Activated effector memory CD4-positive, alpha-beta T cell treated with anti-CD3 and anti-CD28 coated beads, Interleukin-2, amount 50 U/mL, for 16 hours (primary cell): ENCODE results near the gene TADA2A.

Experiments
- DNase-seq: peaks from one replicate; pipeline ENCODE4 v3.0.0-alpha.2; 2020

Gene TADA2A, protein sequence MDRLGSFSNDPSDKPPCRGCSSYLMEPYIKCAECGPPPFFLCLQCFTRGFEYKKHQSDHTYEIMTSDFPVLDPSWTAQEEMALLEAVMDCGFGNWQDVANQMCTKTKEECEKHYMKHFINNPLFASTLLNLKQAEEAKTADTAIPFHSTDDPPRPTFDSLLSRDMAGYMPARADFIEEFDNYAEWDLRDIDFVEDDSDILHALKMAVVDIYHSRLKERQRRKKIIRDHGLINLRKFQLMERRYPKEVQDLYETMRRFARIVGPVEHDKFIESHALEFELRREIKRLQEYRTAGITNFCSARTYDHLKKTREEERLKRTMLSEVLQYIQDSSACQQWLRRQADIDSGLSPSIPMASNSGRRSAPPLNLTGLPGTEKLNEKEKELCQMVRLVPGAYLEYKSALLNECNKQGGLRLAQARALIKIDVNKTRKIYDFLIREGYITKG

DNA sequence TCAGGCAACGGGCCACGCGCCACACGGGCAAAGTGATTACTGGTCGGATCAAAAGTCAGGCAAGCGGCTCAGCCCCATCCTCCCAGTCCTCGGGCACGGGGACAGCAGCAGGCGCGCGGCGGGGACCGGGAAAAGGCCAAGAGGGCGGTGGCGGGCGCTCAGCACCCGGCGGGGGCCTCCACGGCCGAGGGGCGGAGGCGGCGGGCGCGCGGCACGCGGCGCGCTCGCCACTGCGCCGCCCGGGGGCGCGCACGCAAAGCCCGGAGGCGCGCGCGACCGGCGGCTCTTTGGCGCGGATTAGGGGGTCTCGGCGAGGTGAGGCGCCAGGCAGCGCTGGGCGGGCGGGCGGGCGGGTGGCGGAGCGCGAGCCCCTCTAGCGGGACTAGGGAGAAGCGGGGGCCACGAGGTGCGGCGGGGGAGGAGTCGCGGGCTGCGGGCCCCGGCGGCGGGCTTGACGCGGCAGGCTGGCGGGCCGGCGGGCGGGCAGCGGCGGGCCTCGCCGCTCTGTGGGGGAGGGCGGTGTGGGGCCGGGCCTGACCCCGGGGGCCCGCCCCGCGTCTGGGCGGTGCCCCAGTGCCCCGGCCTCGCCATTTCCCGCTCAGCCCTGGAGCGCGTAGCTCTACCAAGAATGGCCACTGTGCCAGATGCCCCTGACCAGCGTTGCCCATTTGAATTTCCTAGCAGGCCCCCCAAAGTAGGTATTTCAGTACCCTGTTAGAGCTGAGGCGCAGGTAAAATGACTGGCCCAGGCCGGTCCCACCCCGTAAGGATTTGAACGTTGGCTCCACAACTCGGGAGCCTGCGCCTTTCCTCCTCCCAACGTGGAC, at the start of gene TADA2A, which contains the start of gene ACACA:
TSS of gene TADA2A (plus strand) at position 252 of the 827 bp plus-strand sequence. CDS start 4,480 bp downstream, outside the sequence.
TSS of gene ACACA (minus strand) at position 202 of the 827 bp plus-strand sequence. CDS start 537 bp downstream, outside the sequence.
- DNase-seq: peak; percentile 91

DNA sequence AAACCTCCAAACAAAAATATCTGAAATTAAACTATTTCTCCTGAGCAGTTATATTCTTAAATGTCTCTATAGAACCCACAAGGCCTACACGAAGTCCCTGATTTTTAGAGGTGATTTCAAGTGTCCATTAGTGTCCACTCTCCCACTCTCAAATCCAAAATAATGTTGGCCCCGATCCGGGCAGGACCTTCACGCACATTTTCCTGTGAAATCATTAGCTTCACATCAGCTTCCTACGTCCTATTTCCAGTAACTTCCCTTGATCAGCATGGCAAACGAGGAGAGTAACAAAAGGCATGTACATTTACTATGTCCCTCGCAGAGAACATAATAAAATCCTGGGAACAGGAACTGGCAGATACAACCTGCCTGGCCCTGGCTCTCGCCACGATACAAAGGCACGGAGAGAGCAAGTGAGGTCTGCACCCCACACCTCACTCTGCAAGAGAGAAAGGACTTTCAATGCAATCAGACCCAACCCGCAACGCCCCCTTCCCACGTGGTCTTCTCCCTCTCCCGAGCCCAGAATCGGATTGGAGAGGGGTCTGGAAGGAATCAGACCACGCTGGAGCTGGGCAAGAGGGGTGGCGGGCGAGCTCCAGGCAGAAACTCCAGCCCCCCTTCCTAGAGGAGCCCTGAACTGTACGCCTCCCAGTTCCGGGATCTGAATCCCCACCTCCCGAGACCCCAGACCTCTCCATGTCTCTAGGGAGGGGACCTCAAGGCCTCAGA, 48.4 kb upstream of the TADA2A start:
- DNase-seq: peak; percentile 70

DNA sequence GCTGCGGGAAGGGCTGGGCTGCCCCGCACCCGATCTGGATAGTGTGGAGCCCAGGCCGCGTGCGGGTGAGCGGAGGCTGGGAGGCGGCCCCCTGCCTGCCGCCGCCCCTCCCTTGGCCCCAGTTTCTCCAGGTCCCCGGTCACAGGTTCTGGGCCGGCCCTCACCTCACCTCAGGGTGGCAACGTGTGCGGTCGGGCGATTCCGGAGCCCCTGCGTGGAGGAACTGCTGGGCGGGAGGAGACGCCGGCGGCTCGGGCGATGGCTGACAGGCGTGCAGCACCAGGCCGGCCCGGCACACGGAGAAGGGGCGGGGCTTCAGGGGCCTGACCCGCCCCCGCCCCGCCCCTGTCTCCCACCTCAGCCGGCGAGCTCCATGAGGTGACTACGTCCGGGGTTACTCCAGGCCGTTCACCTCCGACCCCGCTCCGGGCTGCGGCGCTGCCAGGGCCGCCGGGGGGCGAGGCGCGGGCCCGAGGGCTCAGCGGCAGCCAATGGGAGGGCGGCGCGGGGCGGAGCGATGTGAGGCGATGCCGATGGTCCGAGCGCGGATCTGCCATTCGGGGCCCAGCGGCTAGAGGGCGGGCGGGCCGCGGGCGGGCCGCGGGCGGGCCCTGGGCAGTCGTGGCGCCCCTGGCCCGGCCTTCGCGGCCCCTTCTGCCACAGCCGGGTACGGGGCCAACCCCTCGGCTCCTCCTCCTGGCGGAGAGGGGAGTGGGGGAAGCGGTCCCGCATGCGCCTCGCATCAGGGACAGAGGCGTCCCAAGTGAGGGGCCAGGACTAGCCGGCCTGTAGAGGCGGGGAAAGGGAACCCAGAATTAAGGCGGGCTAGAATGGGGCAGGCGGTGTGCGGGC, 47.6 kb upstream of the TADA2A start:
- peak; percentile 96 for DNase-seq

DNA sequence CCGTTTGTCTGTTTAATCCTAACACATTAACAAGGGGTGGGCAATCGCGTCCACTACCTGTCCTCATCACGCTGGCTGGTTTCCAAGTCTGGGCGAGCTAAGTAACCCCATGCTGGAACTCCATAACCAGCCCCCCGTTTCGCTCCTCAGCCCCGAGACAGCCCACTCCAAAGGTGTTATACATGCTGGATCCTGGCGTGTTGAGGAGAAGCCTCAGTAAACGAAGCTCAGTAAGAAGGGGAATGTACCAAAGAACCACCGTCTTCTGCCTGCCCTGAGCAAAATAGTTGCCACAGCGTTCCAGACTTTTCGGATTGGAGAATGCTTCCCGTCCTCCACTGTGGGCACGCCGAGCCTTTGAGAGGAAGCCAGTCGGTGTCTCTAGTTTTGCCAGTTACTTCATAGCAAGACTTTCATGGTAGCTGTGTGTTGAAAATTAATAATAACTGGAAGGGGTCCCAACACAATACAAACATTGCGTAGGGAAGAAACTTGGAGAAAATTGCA, 47.0 kb upstream of the TADA2A start:
- no peak for DNase-seq

DNA sequence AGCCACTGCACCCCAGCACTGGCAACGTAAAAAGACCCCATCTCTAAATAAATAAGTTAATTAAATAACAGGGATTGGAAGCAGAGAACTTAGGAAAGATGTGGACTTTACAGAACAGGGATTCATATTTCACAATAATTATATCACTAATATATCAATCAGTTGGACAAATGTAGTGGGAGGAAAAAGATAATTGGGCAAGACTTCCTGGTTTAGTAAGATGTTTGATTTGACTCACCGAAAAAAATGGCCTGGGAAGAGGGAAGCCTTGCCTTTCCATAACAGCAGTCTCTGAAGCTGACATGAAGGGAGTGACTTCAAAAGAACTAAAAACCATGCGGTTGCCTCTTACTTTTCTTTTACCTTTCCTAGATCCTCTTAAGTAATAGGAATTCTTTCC, 46.1 kb upstream of the TADA2A start:
- DNase-seq: no peak

DNA sequence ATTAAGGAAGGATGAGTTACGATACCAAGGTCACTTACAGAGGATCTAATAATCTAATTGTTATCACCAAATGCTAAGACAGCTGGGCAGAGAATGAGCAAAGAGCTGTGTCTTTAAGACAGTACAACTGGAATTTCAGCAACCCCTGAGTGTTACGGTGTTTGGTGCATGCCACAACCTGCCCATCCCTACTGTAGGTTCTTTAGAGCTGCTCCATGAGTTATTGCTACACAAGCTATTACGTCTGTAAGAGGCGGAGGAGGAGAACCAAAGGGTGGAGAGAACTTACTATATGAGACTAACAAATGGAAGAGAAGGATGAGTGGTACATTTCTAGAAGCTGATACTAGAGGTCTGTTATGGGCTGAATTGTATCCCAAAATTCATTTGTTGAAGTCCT, 45.1 kb upstream of the TADA2A start:
- no peak for DNase-seq

DNA sequence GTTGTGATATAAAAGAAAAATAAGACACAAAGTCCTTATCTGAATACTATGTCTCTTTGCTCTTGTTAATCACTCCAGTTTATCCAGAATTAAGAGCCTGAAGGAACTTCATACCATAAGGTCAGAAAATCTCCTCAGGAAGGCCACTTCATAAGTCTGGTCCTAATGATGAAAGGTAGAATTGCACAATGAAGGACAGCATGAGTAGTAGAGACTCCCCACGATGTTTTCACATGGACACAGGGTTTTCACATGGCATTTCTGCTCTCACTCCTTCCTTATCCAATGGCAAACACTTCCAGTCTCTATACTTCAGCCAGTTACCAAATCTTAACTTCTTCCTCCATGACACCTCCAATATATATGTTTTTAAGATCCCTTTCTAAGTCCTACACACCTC, 41.1 kb upstream of the TADA2A start:
- DNase-seq: no peak

DNA sequence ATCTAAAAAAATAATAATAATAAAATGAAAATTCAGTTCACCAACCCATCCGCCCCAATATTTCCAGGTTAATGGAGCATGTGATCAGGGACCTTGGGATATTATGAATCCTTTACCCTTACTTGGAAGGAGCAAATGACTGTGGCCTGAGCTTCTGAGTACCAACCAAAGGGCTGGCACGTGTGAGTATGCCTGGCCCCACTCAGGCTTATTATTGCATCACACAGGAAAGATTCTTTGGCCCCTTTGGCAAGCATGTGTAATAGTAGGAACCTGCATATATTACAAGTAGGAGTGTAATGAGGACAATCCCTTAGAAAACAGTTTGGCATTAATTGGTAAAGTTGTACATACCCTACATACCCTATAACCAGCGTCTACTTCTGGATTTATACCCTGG, 38.1 kb upstream of the TADA2A start:
- no peak for DNase-seq

DNA sequence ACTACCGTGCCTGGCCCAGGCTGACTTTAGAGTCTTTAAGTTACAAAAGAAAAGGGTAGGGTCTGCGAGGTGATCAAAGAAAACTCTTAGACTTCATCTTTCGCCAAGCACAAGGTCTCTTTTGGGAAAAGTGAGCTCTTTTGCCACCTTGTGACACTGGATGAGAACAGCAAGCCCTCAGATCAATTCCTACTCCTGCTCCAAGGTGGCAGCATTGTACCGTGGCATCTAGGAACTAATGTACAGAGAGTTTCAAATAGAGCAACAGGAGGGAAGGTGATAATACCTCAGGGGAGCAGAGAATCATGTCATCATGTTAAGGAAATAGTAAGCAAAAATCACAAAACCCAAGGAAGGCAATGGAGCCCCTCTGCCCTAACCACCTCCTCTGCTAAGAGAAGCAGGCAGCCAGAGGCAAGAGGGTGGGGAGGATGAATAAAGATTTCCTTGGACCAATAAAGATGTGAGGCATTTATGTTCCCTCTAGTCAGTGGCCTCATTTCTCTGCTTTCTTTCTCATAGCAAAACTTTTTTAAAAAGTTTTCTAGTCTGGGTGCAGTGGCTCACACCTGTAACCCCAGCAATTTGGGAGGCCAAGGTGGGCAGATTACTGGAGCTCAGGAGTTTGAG, 33.0 kb upstream of the TADA2A start:
- DNase-seq: peak; percentile 83

DNA sequence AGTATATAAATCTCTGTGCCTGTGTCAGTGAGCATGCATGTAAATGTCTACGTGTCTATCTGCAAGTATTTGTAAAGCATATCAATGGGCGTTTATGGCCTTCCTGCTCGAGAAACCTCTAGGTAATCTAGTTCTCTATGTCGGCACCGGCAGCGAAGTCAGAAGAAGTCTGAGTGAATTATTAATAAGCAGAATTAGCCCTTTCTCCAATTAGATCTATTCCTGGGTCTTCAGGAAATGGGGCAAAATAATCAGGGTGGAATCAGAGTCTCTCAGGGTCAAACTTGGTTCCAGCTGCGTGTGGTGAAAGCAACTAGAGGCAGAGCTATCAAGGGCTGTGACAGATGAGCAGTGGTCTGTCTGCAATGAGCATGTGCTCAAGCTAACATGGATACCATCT, 31.0 kb upstream of the TADA2A start, which contains the start of gene C17orf78:
TSS of gene C17orf78 (plus strand) at position 280 of the 400 bp plus-strand sequence. CDS start at position 388, 108 bp downstream.
- DNase-seq: no peak

DNA sequence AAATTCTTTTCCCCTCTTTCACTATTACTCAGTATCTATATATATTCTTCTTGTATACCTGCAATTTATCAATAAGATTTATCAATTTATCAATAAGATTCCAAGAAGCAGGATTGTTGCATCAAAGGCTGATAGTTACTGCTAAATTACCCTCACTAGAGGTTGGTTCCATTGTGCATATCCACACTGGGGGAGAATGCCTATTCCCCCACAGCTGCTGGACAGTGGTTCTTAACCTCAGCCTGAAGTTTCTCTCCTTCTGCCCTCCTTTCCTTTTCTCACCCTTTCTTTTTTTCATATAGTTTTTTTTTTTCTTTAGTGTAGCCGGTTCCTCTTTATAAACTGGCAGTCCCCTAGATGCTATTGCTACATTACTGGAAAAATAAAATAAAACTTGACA, 24.6 kb upstream of the TADA2A start:
- DNase-seq: no peak

DNA sequence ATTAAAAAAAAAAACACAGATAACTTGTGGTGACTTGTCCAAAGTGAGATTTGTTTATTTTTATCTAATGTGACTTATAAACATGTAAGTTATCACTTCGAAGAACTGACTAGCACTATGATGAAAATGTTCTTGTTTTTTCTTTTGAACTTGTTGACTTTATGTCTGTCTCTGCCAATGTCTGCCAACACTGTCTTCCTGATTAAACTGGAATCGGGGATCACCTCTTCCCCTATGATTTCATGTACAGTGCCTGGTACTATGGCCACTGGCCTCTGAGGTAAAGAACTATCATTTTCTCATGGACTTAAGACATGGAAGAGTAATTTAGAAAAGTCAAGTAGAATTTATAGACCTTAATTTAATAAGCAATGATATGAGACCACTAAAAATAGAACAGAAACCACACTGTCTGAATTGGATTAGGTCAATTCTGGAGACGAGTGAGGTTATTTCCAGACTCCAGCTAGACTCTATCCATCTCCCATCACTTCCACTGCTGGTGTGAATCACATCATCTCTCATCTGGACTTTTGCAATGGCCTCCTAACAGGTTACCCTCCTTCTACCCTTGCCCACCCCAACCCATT, 22.0 kb upstream of the TADA2A start:
- no peak for DNase-seq

DNA sequence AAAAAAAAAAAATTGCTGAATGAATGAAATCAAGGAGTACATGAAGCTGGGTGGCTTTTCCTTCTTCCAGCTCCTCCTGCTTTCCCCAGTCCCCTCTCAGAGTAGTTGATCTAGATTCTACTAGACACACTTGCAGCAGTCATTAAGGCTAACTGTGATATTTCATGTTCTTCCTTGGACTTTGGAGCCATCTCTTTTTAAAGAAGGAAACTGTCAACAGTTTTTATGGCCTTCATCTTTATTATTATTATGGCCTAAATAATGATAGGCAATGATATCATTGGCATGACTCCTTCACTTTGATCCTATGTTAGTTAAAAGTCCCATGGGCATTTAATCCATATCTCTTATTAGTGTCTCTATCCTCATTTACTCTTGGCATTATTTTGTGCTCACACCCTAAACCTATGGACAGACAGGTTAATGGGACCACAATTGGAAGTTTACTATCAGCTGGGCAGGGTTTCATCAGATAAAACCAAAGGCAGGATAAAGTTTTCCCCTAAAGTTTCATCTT, 21.2 kb upstream of the TADA2A start:
- DNase-seq: no peak

DNA sequence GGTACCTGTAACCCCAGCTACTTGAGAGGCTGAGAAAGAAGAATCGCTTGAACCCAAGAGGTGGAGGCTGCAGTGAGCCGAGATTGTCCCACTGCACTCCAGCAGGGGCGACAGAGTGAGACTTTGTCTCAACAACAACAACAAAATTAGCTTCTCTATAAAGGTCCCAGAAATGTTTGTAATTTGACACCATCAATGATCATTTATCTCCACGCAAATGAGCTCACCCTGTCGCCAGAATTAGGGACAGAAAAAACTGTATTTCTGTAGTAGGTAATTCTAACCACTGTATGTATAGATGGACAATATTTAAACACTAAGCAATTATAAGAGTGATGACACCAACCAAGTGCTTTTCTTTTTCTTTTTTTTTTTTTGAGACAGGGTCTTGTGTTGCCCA, 20.2 kb upstream of the TADA2A start:
- DNase-seq: no peak

DNA sequence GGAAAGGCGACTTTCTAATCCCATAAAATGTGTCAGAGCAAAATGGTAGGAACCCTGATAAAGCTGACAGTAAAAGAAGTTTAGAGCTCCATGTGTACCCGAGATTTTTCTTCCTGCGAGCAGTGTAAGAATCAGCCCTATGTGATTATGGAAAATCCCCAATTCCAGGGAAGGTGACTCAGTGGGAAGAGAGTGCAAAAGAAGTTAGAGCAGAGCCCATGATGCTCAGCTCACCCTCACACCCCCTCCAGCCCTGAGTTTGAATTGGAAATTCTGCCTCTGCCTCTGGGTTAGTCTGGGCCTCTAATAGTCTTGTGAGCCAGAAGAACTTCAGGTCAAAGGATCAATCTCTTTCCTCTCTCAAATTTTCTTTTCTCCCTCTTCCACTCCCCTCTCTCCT, 18.4 kb upstream of the TADA2A start:
- DNase-seq: no peak

DNA sequence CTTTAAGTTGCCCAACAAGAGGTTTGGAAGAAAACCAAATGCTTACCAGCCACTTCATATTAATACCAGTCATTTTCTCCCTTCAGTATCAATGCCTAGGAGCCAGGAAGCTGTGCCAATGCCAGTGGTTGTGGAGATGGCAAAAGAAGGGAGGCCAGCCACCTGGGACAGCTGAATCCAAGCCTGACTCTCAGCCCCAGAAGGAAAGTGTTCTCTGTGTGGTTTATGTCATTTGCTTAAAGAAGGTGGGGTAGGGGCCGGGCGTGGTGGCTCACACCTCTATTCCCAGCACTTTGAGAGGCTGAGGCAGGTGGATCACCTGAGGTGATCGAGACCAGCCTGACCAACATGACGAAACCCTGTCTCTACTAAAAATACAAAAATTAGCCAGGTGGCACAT, 17.5 kb upstream of the TADA2A start:
- DNase-seq: no peak

DNA sequence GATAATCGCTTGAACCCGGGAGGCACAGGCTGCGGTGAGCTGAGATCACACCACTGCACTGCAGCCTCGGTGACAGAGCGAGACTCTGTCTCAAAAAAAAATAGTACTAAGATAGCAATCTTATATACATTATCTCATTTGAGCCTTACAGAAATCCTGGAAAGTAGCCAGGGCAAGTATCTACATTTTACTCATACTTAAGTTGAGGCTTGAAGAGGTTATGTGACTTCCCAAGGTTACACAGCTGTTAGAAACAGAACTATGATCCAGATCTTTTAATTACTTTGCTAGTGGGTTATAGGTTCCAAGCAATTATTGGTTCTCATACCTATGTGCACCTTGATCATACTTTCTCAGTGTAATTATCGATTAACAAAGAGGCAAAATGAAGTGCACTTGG, 15.5 kb upstream of the TADA2A start:
- no peak for DNase-seq

DNA sequence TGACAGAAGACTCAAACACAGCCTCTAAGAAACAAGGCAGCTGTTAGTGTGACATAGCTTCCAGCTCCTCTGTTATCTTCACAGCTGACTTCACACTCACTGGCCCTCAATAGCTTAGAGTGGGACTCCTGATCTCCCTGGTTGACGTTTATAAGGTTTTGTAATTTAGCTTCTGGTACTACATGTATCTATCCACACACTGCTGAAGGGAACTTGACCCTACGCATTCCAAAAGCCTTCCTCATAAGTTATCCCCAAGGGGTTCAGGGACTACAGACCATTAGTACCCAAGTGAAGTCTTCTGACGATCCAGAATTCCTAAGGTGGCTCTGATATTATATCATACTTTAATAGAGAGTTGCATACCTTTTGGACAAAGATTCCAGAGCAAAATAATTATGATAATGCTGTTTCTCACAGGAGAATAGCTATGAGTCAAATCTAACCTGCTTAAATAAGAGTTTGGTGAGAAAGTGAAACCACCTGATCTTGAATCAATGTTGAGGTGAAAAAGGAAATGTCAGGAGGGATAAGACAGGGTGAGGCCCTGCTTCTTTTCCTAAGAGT, 14.6 kb upstream of the TADA2A start:
- no peak for DNase-seq

DNA sequence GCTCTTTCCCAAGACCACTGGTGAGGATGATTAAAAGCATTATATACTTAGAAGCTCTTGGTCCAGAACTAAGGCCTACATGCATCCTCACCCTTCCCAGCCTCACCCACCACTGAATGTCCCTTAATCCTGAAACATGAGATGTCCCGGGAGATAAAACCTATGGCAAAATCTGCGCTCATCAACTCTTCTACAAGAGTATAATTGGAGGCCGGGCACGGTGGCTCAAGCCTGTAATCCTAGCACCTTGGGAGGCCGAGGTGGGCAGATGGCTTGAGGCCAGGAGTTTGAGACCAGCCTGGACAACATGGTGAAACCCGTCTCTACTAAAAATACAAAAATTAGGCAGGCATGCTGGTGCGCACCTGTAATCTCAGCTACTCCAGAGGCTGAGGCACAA, 13.3 kb upstream of the TADA2A start:
- DNase-seq: no peak

DNA sequence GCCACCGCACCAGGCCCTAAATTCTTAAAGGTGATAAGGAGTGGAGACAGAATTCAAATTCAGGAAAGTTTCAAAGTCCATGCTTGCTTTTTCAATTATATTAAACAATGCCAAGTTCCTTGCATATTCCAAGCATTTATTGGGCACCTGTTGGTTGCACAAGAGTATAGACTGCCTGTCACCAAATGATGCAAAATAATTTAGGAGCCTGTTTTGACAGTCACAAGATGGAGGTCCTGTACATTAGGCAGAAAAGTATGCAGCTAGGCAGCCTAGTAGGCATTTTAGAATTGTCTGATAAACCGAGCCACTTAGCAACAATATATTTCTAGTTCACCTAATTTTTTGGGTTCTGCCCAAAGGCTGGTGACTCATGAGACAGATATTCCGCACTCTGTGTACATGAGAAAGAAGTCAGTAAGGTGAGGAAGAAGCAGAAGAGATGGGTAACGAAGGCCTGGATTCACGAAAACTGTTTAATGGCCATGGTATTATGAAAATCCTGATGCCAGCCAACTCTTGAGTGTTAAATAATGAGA, 7.4 kb upstream of the TADA2A start:
- DNase-seq: no peak
